Progenitor cell of endocrine pancreas (in vitro differentiated cells): ENCODE results near the gene UBE2A. TPM values are rescaled to one million over a fixed set of nuclear protein-coding genes. Genes with fewer than 3 reads are reported as not detected.

Experiments used
- DNase-seq: peaks from one replicate; pipeline ENCODE4 v3.0.0; 2021; ENCODE audit warnings: low spot score; ENCODE audit not compliant: unreplicated experiment
- H3K27ac Mint-ChIP-seq: 2 replicates; pipeline ENCODE4 v1.8.0; 2021; ENCODE audit warnings: mild to moderate bottlenecking, moderate library complexity, mixed read lengths
- H3K27me3 Mint-ChIP-seq: 2 replicates; pipeline ENCODE4 v1.8.0; 2021; ENCODE audit warnings: mixed read lengths
- H3K36me3 Mint-ChIP-seq: 2 replicates; pipeline ENCODE4 v1.8.0; 2022; ENCODE audit warnings: mixed read lengths; ENCODE audit not compliant: insufficient read depth
- H3K4me1 Mint-ChIP-seq: 2 replicates; pipeline ENCODE4 v1.8.0; 2021; ENCODE audit warnings: low read depth, mixed read lengths
- H3K4me3 Mint-ChIP-seq: 2 replicates; pipeline ENCODE4 v1.8.0; 2021; ENCODE audit warnings: low read depth, mild to moderate bottlenecking, moderate library complexity, mixed read lengths
- H3K9me3 Mint-ChIP-seq: 2 replicates; pipeline ENCODE4 v1.8.0; 2021; ENCODE audit warnings: low read depth, mixed read lengths
- total RNA-seq: library from RNA; stranded (reverse); gene quantifications from 2 replicates; pipeline ENCODE4 v1.2.1, GENCODE V29; 2021
- TF ChIP-seq, protein P1 (sequence below): fragments of 200-600 bp; sonication (generic); IDR thresholded peaks from one replicate; pipeline ENCODE4 v1.5.0; 2021; ENCODE audit warnings: antibody characterized with exemption, mild to moderate bottlenecking; ENCODE audit not compliant: unreplicated experiment

Gene UBE2A
- total RNA-seq, 1 donor from 2014 or later, result 49.4 TPM

GRCh38 chrX:119624951-119625668 is 50.7 kb downstream of the UBE2A start:
- Mint-ChIP-seq H3K9me3 (peaks cover 7% of the 10 kb centered on the region), H3K4me1 (no peaks in the 10 kb centered on the region), H3K27ac (peak overlapping the region; percentile 14), H3K27me3 (no peaks in the 10 kb centered on the region), H3K4me3 (no peak overlapping the region), H3K36me3 (peaks cover 10% of the 10 kb centered on the region)
- TF ChIP-seq, protein P1, sequence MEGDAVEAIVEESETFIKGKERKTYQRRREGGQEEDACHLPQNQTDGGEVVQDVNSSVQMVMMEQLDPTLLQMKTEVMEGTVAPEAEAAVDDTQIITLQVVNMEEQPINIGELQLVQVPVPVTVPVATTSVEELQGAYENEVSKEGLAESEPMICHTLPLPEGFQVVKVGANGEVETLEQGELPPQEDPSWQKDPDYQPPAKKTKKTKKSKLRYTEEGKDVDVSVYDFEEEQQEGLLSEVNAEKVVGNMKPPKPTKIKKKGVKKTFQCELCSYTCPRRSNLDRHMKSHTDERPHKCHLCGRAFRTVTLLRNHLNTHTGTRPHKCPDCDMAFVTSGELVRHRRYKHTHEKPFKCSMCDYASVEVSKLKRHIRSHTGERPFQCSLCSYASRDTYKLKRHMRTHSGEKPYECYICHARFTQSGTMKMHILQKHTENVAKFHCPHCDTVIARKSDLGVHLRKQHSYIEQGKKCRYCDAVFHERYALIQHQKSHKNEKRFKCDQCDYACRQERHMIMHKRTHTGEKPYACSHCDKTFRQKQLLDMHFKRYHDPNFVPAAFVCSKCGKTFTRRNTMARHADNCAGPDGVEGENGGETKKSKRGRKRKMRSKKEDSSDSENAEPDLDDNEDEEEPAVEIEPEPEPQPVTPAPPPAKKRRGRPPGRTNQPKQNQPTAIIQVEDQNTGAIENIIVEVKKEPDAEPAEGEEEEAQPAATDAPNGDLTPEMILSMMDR, result no peak
- no peak for DNase-seq

- Mint-ChIP-seq H3K36me3 (peaks cover 10% of the 10 kb centered on the region), H3K4me1 (no peaks in the 10 kb centered on the region), H3K4me3 (no peak overlapping the region), H3K27me3 (no peaks in the 10 kb centered on the region), H3K9me3 (peaks cover 7% of the 10 kb centered on the region), H3K27ac (no peak overlapping the region)
- TF ChIP-seq, protein P1, result no peak
- DNase-seq, result no peak
These were observed 51.5 kb downstream of the UBE2A start for GRCh38 chrX:119625843-119626242.

Other genes starting within 250 kb of the UBE2A start
- 4.1 and 4.9 TPM in 2 replicates for gene SLC25A43, start 175.2 kb upstream of the UBE2A start, total RNA-seq
- gene SLC25A5, start 106.1 kb upstream of the UBE2A start, total RNA-seq, result 224 and 225 TPM in 2 replicates
- gene STEEP1, start 9.2 kb upstream of the UBE2A start, total RNA-seq, result 17.7 and 18.3 TPM in 2 replicates
- 11.7 and 12.5 TPM in 2 replicates for gene NKRF, start 31.9 kb downstream of the UBE2A start, total RNA-seq
- 37.1 and 40.2 TPM in 2 replicates for gene SEPTIN6, start 118.6 kb downstream of the UBE2A start, total RNA-seq
- 0.69 and 0.91 TPM in 2 replicates for gene SOWAHD, start 184.0 kb downstream of the UBE2A start, total RNA-seq
- gene RPL39, start 217.1 kb downstream of the UBE2A start, total RNA-seq, result 2,140 and 2,224 TPM in 2 replicates